Hematopoietic multipotent progenitor cell treated with erythropoietin and hydrocortisone succinate and interleukin-3 and kit ligand, for 6 days (in vitro differentiated cells): ENCODE data around the gene ELANE.

ENCODE experiments used
- DNase-seq: peaks from one replicate; pipeline ENCODE4 v3.0.0-alpha.2; 2015

ELANE gene

GRCh38 chr19:852136-853013, at the start of gene ELANE:
Gene ELANE, plus strand, starts transcription at chr19:852303. Its CDS starts 26 bp downstream, at chr19:852329.
- DNase-seq = peak; percentile 38

- DNase-seq = no peak
Measured at GRCh38 chr19:802498-803098, 49.5 kb upstream of the ELANE start.

- DNase-seq = no peak
Measured at GRCh38 chr19:803099-803561, 49.0 kb upstream of the ELANE start.

DNA sequence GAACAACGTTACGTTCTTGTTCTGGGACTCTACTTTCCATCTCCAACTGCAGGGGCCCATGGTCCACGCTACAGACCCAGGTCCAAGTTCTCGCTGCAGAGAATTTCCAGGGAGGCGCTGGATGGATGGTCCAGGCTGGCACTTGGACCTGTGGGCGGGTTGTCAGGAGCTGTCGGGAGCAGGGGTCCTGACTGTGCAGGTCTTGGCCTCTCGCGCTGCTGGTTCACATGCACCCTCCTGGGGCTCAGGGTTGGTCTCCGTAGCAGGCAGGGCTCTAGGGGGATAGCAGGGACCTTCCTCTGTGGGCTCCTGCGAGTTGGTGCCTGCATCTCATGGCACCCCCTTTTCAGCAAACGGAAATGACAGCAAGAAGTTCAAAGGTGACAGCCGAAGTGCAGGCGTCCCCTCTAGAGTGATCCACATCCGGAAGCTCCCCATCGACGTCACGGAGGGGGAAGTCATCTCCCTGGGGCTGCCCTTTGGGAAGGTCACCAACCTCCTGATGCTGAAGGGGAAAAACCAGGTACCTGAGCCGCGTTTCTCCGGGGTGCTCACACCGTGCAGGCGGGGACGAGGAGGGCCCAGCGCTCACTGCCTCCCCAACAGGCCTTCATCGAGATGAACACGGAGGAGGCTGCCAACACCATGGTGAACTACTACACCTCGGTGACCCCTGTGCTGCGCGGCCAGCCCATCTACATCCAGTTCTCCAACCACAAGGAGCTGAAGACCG, 48.3 kb upstream of the ELANE start:
- DNase-seq = no peak

- no peak for DNase-seq
Measured at GRCh38 chr19:804419-805165, 47.5 kb upstream of the ELANE start.

DNA sequence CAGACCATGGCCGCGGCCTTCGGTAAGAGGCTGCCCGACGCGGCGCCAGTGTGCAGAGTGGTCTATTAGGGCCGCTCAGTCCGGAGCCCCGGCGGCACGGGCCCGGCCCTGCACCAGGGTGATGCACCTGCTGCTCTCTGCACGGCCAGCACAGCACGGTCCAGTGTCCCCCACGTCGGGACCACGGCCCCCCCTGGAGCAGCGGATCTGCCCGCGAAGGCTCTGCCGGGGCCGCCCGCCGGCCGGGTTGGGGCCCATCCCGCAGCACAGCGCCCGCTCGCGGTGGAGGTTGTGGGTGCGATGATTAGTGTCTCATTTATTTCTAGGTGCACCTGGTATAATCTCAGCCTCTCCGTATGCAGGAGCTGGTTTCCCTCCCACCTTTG, 46.9 kb upstream of the ELANE start:
- no peak for DNase-seq

DNA sequence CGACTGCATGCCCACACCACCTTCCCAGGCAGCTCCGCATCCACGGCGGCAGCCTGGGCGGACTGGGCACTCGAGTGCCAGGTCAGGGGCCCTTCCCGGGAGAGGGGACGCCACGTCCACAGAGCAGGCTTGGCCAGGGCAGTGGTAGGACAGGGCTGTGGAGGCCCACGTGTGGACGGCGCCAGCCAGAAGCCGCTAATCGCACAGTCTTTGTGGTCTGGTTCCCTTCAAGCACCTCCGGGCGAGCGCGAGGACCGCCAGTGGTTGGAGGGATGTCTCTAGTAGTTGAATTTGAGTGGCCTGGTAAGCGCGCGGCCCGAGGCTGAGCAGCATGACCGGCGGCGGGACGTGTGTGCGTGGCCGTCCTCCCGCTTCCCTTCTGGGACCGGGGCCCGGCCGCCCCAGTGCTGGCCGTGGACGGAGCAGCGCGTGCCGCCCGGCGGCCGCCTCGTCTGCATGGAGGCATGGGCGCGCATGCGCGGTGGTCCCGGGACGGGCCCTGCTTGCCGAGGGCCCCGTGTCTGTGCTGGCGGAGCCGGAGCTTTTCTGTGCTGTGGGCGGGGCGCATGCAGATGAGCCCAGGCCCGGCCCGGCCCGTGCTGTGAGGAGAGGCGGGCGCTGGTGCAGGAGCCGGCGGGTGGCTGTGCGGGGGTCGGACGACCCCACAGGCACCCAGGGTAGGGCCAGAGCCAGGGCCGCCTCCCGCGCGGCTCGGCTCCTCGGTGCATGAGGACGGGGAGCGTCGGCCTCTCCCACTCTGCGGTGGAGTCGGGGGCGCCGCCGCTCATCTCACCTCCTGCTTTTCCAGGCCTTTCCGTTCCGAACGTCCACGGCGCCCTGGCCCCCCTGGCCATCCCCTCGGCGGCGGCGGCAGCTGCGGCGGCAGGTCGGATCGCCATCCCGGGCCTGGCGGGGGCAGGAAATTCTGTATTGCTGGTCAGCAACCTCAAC, 46.2 kb upstream of the ELANE start:
- no peak for DNase-seq

- no peak for DNase-seq
Measured at GRCh38 chr19:806815-807421, 45.2 kb upstream of the ELANE start.

- DNase-seq = no peak
Measured at GRCh38 chr19:807627-808422, 44.3 kb upstream of the ELANE start.

DNA sequence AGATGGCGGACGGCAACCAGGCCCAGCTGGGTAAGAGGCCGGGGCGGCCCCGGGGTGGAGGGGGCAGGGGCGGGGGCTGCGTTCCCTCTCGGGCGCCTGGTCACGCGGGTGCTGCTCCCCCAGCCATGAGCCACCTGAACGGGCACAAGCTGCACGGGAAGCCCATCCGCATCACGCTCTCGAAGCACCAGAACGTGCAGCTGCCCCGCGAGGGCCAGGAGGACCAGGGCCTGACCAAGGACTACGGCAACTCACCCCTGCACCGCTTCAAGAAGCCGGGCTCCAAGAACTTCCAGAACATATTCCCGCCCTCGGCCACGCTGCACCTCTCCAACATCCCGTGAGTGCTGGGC, 43.7 kb upstream of the ELANE start:
- DNase-seq = no peak

GRCh38 chr19:810077-810855, 41.8 kb upstream of the ELANE start:
- no peak for DNase-seq

GRCh38 chr19:810883-811489, 41.1 kb upstream of the ELANE start:
- no peak for DNase-seq

GRCh38 chr19:811506-812048, 40.5 kb upstream of the ELANE start:
- no peak for DNase-seq

DNA sequence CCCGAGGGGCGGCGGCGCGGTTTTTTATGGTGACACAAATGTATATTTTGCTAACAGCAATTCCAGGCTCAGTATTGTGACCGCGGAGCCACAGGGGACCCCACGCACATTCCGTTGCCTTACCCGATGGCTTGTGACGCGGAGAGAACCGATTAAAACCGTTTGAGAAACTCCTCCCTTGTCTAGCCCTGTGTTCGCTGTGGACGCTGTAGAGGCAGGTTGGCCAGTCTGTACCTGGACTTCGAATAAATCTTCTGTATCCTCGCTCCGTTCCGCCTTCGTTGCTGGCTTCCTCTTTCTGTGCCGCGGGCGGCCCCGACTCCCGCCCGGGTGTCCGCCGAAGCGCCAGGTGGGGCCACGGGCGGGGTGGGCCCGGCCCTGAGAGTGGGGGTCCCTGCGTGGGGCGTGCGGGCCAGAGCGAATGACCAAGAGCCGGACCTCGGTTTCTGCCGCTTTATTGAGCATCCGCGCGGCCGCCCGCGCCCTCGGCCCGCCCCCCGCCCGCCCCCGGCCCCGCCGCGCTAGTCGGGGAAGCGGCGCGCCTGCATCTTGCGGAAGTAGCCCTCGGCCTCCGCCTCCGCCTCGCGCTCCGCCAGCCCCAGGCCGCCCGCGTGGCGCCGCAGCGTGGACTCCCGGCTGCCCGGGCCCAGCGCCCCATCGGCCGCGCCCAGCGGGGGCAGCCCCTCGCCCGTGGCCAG, 39.9 kb upstream of the ELANE start:
- DNase-seq = no peak

- no peak for DNase-seq
Measured at GRCh38 chr19:812747-813218, 39.3 kb upstream of the ELANE start.

GRCh38 chr19:813219-814151, 38.6 kb upstream of the ELANE start:
- no peak for DNase-seq
